ENCODE data around the gene RPTOR.

- no peak for TF ChIP-seq EZH2 (IDR thresholded peaks at IDR 0.05; ENCODE audit: borderline replicate concordance, low read depth, low read length, severe bottlenecking)
- TF ChIP-seq CTCF (IDR thresholded peaks at IDR 0.05; ENCODE audit: borderline replicate concordance, extremely low read depth, low read length, poor library complexity, severe bottlenecking), result no peak
Measured at GRCh38 chr17:80963812-80964543, 419.3 kb downstream of the RPTOR start.
